Measurements from ENCODE around the gene DYNLL1. TPM values are rescaled to one million over a fixed set of nuclear protein-coding genes. Genes with fewer than 3 reads are reported as not detected.

Gene DYNLL1
- total and polyA plus RNA-seq, 2 of the 13 experiments (the other 11 are each of a cell fraction or from before 2014, with no cell fraction given): 271 to 294 TPM

- TF ChIP-seq ARNTL (CRISPR knock-in tag; IDR thresholded peaks at IDR 0.05) (no peak), ZNF556 (CRISPR knock-in tag; IDR thresholded peaks at IDR 0.05; ENCODE audit: borderline replicate concordance) (peak; percentile 63; the same call in 1 of the 2 replicates), HNF1B (CRISPR knock-in tag; IDR thresholded peaks at IDR 0.05) (peak; percentile 56; the same call in 1 of the 2 replicates), SP2 (CRISPR knock-in tag; IDR thresholded peaks at IDR 0.05) (no peak), KLF15 (CRISPR knock-in tag; IDR thresholded peaks at IDR 0.05; ENCODE audit: borderline replicate concordance) (no peak), NFE2L2 (IDR thresholded peaks at IDR 0.05; ENCODE audit: low read length) (no peak), TARDBP (CRISPR knock-in tag; IDR thresholded peaks at IDR 0.05) (peak; percentile 74; the same call in 1 of the 2 replicates), THAP7 (CRISPR knock-in tag; IDR thresholded peaks at IDR 0.05) (no peak), SOX5 (CRISPR knock-in tag; IDR thresholded peaks at IDR 0.05; ENCODE audit: borderline replicate concordance) (0 out of 2 replicates have a peak, but pooled peaks have one; percentile 47), HOXA9 (CRISPR knock-in tag; IDR thresholded peaks at IDR 0.05; ENCODE audit: borderline replicate concordance) (no peak), BORCS8-MEF2B (CRISPR knock-in tag; IDR thresholded peaks at IDR 0.05) (0 out of 2 replicates have a peak, but pooled peaks have one; percentile 29), ZNF510 (CRISPR knock-in tag; IDR thresholded peaks at IDR 0.05; ENCODE audit: low read depth) (no peak), ZNF337 (CRISPR knock-in tag; IDR thresholded peaks at IDR 0.05; ENCODE audit: borderline replicate concordance, low read depth) (0 out of 2 replicates have a peak, but pooled peaks have one; percentile 71), GTF3A (CRISPR knock-in tag; conservative IDR thresholded peaks at IDR 0.05) (no peak), FOSL2 (CRISPR knock-in tag; IDR thresholded peaks at IDR 0.05) (no peak), NCOA1 (CRISPR knock-in tag; IDR thresholded peaks at IDR 0.05) (no peak), JUND (CRISPR knock-in tag; IDR thresholded peaks at IDR 0.05) (no peak; the same call in 1 of the 2 replicates), ZNF746 (CRISPR knock-in tag; IDR thresholded peaks at IDR 0.05) (peak; percentile 51; the same call in 1 of the 2 replicates), ZNF207 (IDR thresholded peaks at IDR 0.05; ENCODE audit: borderline replicate concordance) (no peak), KDM5B (CRISPR knock-in tag; IDR thresholded peaks at IDR 0.05; ENCODE audit: borderline replicate concordance) (peak; percentile 65; the same call in 1 of the 2 replicates), TEAD3 (CRISPR knock-in tag; optimal IDR thresholded peaks at IDR 0.05; ENCODE audit: borderline replicate concordance) (peak; percentile 64), MXD4 (CRISPR knock-in tag; IDR thresholded peaks at IDR 0.05) (peak; percentile 40; the same call in 1 of the 2 replicates), KLF11 (CRISPR knock-in tag; IDR thresholded peaks at IDR 0.05) (peak; percentile 62; the same call in 1 of the 2 replicates), PHF5A (CRISPR knock-in tag; IDR thresholded peaks at IDR 0.05; ENCODE audit: low read depth, unreplicated experiment) (no peak), ZNF567 (CRISPR knock-in tag; IDR thresholded peaks at IDR 0.05; ENCODE audit: borderline replicate concordance) (peak; percentile 17; the same call in 1 of the 2 replicates), JARID2 (CRISPR knock-in tag; IDR thresholded peaks at IDR 0.05; ENCODE audit: insufficient replicate concordance) (no peak), ZMYM4 (CRISPR knock-in tag; IDR thresholded peaks at IDR 0.05) (peak; percentile 93)
- TF ChIP-seq, protein P1, sequence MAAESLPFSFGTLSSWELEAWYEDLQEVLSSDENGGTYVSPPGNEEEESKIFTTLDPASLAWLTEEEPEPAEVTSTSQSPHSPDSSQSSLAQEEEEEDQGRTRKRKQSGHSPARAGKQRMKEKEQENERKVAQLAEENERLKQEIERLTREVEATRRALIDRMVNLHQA (CRISPR knock-in tag; IDR thresholded peaks at IDR 0.05): no peak
- TF ChIP-seq, protein P2, sequence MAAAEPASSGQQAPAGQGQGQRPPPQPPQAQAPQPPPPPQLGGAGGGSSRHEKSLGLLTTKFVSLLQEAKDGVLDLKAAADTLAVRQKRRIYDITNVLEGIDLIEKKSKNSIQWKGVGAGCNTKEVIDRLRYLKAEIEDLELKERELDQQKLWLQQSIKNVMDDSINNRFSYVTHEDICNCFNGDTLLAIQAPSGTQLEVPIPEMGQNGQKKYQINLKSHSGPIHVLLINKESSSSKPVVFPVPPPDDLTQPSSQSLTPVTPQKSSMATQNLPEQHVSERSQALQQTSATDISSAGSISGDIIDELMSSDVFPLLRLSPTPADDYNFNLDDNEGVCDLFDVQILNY (CRISPR knock-in tag; conservative IDR thresholded peaks at IDR 0.05): peak; percentile 44; the same call in 1 of the 2 replicates
Observed at GRCh38 chr12:120469450-120470149, 26.3 kb upstream of the DYNLL1 start, which contains the start of gene SRSF9 (continued).
